Loucy (cell line): ENCODE measurements around the gene PNP.
A peak's percentile ranks its signal among the peaks of the same experiment; 100 is the strongest.

Experiments
- H2AFZ ChIP-seq: fragments of 200-600 bp; sonication (generic); 2 replicates; pipeline ENCODE4 v1.6.0; 2016; ENCODE audit warnings: antibody characterized with exemption, mild to moderate bottlenecking, low read length, moderate library complexity
- H3F3A ChIP-seq: fragments of 200-600 bp; 2 replicates; pipeline ENCODE4 v1.6.0; 2016; ENCODE audit warnings: antibody characterized with exemption, low read depth, mild to moderate bottlenecking
- H3K27me3 ChIP-seq: fragments of 200-600 bp; sonication (generic); 2 replicates; pipeline ENCODE4 v1.6.1; 2014; ENCODE audit warnings: low read length, mild to moderate bottlenecking; ENCODE audit not compliant: insufficient read depth, poor library complexity, severe bottlenecking
- H3K36me3 ChIP-seq: fragments of 200-600 bp; sonication (generic); 2 replicates; pipeline ENCODE4 v1.6.1; 2016; ENCODE audit warnings: low read length; ENCODE audit not compliant: insufficient read depth
- H3K4me1 ChIP-seq: fragments of 200-600 bp; sonication (generic); 2 replicates; pipeline ENCODE4 v1.5.1; 2014; ENCODE audit warnings: low read length, mild to moderate bottlenecking; ENCODE audit not compliant: insufficient read depth, poor library complexity, severe bottlenecking
- H3K4me2 ChIP-seq: fragments of 200-600 bp; sonication (generic); 2 replicates; pipeline ENCODE4 v1.6.0; 2014; ENCODE audit warnings: antibody characterized with exemption, low read length, low read depth, mild to moderate bottlenecking; ENCODE audit not compliant: poor library complexity, severe bottlenecking
- H3K4me3 ChIP-seq: fragments of 200-600 bp; sonication (generic); 2 replicates; pipeline ENCODE4 v1.5.1; 2014; ENCODE audit warnings: low read length, mild to moderate bottlenecking, mixed read lengths; ENCODE audit not compliant: poor library complexity, severe bottlenecking
- H3K79me2 ChIP-seq: fragments of 200-600 bp; sonication (generic); 2 replicates; pipeline ENCODE4 v1.6.1; 2014; ENCODE audit warnings: low read length; ENCODE audit not compliant: insufficient read depth
- H3K9ac ChIP-seq: fragments of 200-600 bp; sonication (generic); 2 replicates; pipeline ENCODE4 v1.6.0; 2014; ENCODE audit warnings: mild to moderate bottlenecking, low read depth, low read length, moderate library complexity; ENCODE audit not compliant: poor library complexity, severe bottlenecking
- H3K9me2 ChIP-seq: fragments of 200-600 bp; sonication (generic); replicated peaks from 2 replicates; pipeline ENCODE4 v1.6.1; 2016; ENCODE audit warnings: low read depth, low read length, mixed read lengths
- H3K9me3 ChIP-seq: fragments of 200-600 bp; sonication (generic); 2 replicates; pipeline ENCODE4 v1.6.1; 2014; ENCODE audit warnings: mild to moderate bottlenecking, antibody characterized with exemption, low read length, low read depth; ENCODE audit not compliant: insufficient read depth
- H4K20me1 ChIP-seq: fragments of 200-600 bp; sonication (generic); 2 replicates; pipeline ENCODE4 v1.6.0; 2014; ENCODE audit warnings: antibody characterized with exemption, low read length, mild to moderate bottlenecking; ENCODE audit not compliant: insufficient read depth, poor library complexity, severe bottlenecking
- EZH2phosphoT487 ChIP-seq: fragments of 200-600 bp; IDR thresholded peaks from 2 replicates; pipeline ENCODE4 v1.6.1; 2018; ENCODE audit warnings: antibody characterized with exemption, mild to moderate bottlenecking, moderate library complexity, borderline replicate concordance
- TF ChIP-seq, protein P1 (sequence below): fragments of 200-600 bp; sonication (generic); conservative IDR thresholded peaks from 2 replicates; pipeline ENCODE4 v1.5.1; 2014; ENCODE audit warnings: mild to moderate bottlenecking, antibody characterized with exemption, low read length

PNP gene

DNA sequence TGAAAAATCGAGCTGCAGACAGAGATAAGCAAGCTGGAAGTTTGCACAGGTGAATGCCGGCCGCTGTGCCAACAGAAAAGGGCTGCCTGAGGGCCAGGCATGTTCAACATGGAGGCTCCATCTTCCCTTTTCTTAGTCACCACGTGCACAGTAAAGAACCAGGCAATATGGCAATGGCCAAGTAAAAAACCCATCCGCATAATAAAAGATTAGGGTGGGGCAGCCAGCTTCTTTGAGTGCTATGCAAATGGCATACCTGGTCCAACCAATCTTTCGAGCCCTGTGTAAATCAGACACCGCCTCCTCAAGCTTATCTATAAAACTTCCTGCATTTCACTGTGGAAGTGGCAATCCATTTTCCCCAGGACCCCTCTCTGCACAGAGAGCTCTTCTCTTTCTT lies 16.7 kb downstream of the PNP start:
- TF ChIP-seq, protein P1, sequence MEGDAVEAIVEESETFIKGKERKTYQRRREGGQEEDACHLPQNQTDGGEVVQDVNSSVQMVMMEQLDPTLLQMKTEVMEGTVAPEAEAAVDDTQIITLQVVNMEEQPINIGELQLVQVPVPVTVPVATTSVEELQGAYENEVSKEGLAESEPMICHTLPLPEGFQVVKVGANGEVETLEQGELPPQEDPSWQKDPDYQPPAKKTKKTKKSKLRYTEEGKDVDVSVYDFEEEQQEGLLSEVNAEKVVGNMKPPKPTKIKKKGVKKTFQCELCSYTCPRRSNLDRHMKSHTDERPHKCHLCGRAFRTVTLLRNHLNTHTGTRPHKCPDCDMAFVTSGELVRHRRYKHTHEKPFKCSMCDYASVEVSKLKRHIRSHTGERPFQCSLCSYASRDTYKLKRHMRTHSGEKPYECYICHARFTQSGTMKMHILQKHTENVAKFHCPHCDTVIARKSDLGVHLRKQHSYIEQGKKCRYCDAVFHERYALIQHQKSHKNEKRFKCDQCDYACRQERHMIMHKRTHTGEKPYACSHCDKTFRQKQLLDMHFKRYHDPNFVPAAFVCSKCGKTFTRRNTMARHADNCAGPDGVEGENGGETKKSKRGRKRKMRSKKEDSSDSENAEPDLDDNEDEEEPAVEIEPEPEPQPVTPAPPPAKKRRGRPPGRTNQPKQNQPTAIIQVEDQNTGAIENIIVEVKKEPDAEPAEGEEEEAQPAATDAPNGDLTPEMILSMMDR = no peak
- no peak for TF ChIP-seq EZH2phosphoT487
- H2AFZ ChIP-seq = 0 out of 2 replicates have a peak overlapping the region, but pooled peaks have one; percentile 12
- H3K9me2 ChIP-seq = no peaks in the 10 kb centered on the region
- H3K79me2 ChIP-seq = no peaks in the 10 kb centered on the region
- no peaks in the 10 kb centered on the region for H4K20me1 ChIP-seq
- H3K9me3 ChIP-seq = no peaks in the 10 kb centered on the region
- peaks cover 44% of the 10 kb centered on the region for H3K4me1 ChIP-seq
- no peak overlapping the region for H3K9ac ChIP-seq
- H3K4me3 ChIP-seq = no peak overlapping the region
- H3K36me3 ChIP-seq = no peaks in the 10 kb centered on the region
- H3K4me2 ChIP-seq = no peak overlapping the region
- no peaks in the 10 kb centered on the region for H3K27me3 ChIP-seq
- no peaks in the 10 kb centered on the region for H3F3A ChIP-seq

DNA sequence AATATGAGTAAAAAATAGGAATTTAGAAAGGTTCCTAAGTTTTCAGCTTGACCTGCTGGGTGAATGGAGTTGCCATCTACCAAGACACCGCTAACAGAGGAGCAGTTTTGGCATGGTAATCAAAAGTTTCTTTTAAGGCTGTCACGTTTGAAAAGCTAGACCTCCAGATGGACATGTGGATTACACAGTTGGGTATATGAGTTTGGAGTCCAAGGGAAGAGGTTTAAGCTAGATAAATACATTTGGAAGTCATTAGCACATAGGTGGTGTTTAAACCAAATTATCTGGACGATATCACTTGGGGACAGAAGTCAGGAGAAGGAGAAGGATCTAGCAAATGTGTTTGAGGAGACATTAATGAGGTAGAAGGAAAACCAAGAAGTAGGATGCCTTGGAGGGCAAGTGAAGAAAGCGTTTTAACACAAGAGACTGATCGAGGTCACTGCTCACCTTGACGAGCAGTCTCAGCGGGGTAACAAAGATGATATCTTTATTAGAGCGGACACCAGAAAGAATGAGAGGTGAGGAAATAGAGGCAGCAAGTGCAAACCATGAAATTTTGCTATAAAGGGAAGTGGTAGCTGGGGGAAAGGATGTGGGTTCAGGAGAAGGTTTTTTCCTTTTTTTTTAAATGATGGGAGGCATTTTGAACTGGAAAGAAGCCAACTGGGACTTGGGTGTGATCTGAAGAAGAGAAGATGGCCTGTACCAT lies 17.6 kb downstream of the PNP start:
- Histone ChIP-seq H3K9ac (peak overlapping the region; percentile 45), H3K4me1 (peaks cover 52% of the 10 kb centered on the region), H4K20me1 (no peaks in the 10 kb centered on the region), H3K79me2 (no peaks in the 10 kb centered on the region), H3F3A (no peaks in the 10 kb centered on the region), H3K4me2 (peak overlapping the region; percentile 62), H3K27me3 (no peaks in the 10 kb centered on the region), H2AFZ (peak overlapping the region; percentile 59), H3K4me3 (peak overlapping the region; percentile 49), H3K9me2 (no peaks in the 10 kb centered on the region), H3K9me3 (no peaks in the 10 kb centered on the region), H3K36me3 (no peaks in the 10 kb centered on the region)
- TF ChIP-seq EZH2phosphoT487 = no peak
- TF ChIP-seq, protein P1 = no peak

DNA sequence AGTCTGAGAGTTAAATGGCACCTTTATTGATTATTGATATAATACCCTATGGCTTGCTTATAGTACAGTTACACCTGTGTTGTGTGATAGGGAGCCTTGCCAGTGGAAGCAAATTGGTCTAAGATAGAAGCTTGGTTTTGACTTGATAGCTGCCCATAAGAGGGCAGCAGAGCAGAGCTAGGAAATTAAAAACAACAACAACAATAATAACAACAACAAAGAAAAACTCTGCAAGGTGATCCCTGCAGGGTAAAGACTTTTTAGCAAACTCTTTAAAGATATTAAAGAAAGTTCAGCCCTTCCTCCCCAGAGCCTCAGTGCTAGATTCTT lies 18.2 kb downstream of the PNP start:
- no peaks in the 10 kb centered on the region for H3K36me3 ChIP-seq
- H3K9me3 ChIP-seq = no peaks in the 10 kb centered on the region
- H3K4me3 ChIP-seq = peak overlapping the region; percentile 49
- H3K27me3 ChIP-seq = no peaks in the 10 kb centered on the region
- H3K79me2 ChIP-seq = no peaks in the 10 kb centered on the region
- H3K9ac ChIP-seq = peak overlapping the region; percentile 45
- H3K9me2 ChIP-seq = no peaks in the 10 kb centered on the region
- H4K20me1 ChIP-seq = no peaks in the 10 kb centered on the region
- peak overlapping the region; percentile 62 for H3K4me2 ChIP-seq
- H3F3A ChIP-seq = no peaks in the 10 kb centered on the region
- peaks cover 52% of the 10 kb centered on the region for H3K4me1 ChIP-seq
- peak overlapping the region; percentile 59 for H2AFZ ChIP-seq
- no peak for TF ChIP-seq EZH2phosphoT487
- TF ChIP-seq, protein P1 = peak; percentile 59
